Measurements from ENCODE around the gene FRMD4A. TPM values are rescaled to one million over a fixed set of nuclear protein-coding genes. Genes with fewer than 3 reads are reported as not detected.

The FRMD4A gene
- total and polyA plus RNA-seq, 2 of the 4 experiments (the other 2 are of a cell fraction): 30.3 to 68.8 TPM

GRCh38 chr10:14017467-14017866 lies 313.3 kb downstream of the FRMD4A start:
- H3K4me1 ChIP-seq (ENCODE audit: control insufficient read depth, insufficient read depth, low read length): no peaks in the 10 kb centered on the region; the same call in 1 of the 2 replicates
- peaks cover 1% of the 10 kb centered on the region; the same call in 1 of the 2 replicates for H3K27me3 ChIP-seq (ENCODE audit: control insufficient read depth, insufficient read depth, low read length)
- H3K27ac ChIP-seq (ENCODE audit: insufficient read depth, low read length): no peak overlapping the region
- no peak overlapping the region for H2BK5ac ChIP-seq (ENCODE audit: low read depth, low read length, poor library complexity, severe bottlenecking)
- no peak overlapping the region for H3K56ac ChIP-seq (ENCODE audit: extremely low read depth, insufficient read depth, low read length)
- no peak overlapping the region for H3K4me2 ChIP-seq (ENCODE audit: low read depth, low read length)
- H3K36me3 ChIP-seq (ENCODE audit: control insufficient read depth, insufficient read depth, low read length): no peaks in the 10 kb centered on the region
- no peaks in the 10 kb centered on the region for H3K79me1 ChIP-seq (ENCODE audit: low read depth in 1 of 2, low read length in 2 of 2)
- BruUV-seq (replicated peaks): no TSS peak
- H3K4ac ChIP-seq (ENCODE audit: low read depth, low read length): no peak overlapping the region
- CTCF ChIA-PET: no interaction called here
- peak; percentile 48 for DNase-seq
- no peak for ATAC-seq (ENCODE audit: low read depth)
- H3K9me1 ChIP-seq (ENCODE audit: insufficient read depth, low read length): peaks cover 11% of the 10 kb centered on the region; the same call in 1 of the 2 replicates
- no peak overlapping the region for H3K4me3 ChIP-seq (ENCODE audit: insufficient read depth, low read depth, low read length)
- no peak overlapping the region for H3K18ac ChIP-seq (ENCODE audit: low read depth, low read length)
- no peaks in the 10 kb centered on the region for H4K20me1 ChIP-seq (ENCODE audit: insufficient read depth, low read length)
- no peak overlapping the region for H3K14ac ChIP-seq (replicated peaks; ENCODE audit: low read depth, low read length)
- no peak overlapping the region; the same call in 1 of the 2 replicates for H2AK5ac ChIP-seq (ENCODE audit: low read depth, low read length)
- no peak overlapping the region for H4K8ac ChIP-seq (ENCODE audit: low read depth in 2 of 2, low read length in 2 of 2)
- H2AK9ac ChIP-seq (replicated peaks; ENCODE audit: low read depth, low read length, poor library complexity): no peak overlapping the region
- TF ChIP-seq RFX5 (IDR thresholded peaks at IDR 0.05; ENCODE audit: low read depth, low read length) (no peak), RCOR1 (IDR thresholded peaks at IDR 0.05; ENCODE audit: insufficient replicate concordance, low read length) (no peak)
- TF ChIP-seq, protein P1, sequence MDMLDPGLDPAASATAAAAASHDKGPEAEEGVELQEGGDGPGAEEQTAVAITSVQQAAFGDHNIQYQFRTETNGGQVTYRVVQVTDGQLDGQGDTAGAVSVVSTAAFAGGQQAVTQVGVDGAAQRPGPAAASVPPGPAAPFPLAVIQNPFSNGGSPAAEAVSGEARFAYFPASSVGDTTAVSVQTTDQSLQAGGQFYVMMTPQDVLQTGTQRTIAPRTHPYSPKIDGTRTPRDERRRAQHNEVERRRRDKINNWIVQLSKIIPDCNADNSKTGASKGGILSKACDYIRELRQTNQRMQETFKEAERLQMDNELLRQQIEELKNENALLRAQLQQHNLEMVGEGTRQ (IDR thresholded peaks at IDR 0.05; ENCODE audit: low read depth, low read length): 0 out of 2 replicates have a peak, but pooled peaks have one; percentile 15
- POLR2A ChIA-PET (ENCODE audit: unreplicated experiment): interaction anchor here (0.5 kb wide), 1 partner anchor 76 kb away, joined by 3 read pairs; no protein-coding TSS in a partner anchor
- WGBS, 2 experiments (ENCODE audit: extremely low coverage in 2 of 2, insufficient read length in 1 of 2): no CpG with 5 or more reads among the region's 3 CpGs
- H2AFZ ChIP-seq (replicated peaks; ENCODE audit: low read length, poor library complexity): no peak overlapping the region
- H2BK20ac ChIP-seq (ENCODE audit: low read depth, low read length): no peak overlapping the region
- no peak overlapping the region for H2BK15ac ChIP-seq (ENCODE audit: low read depth, low read length)
- intact Hi-C loops (cut with micrococcal nuclease): no loop called here
- in situ Hi-C loops (cut with MboI; ENCODE audit: low sequenced_read_pairs): no loop called here
- dilution Hi-C loops (cut with HindIII; ENCODE audit: low sequenced_read_pairs, unreplicated experiment): no loop called here
- no peak overlapping the region for H3K9ac ChIP-seq (ENCODE audit: low read depth, low read length)
- no peak overlapping the region for H3K23ac ChIP-seq (ENCODE audit: low read depth, low read length)
- H4K5ac ChIP-seq (ENCODE audit: low read depth, low read length): no peak overlapping the region
- H3K9me3 ChIP-seq (ENCODE audit: control insufficient read depth, insufficient read depth, low read length): no peaks in the 10 kb centered on the region
- H4K91ac ChIP-seq (ENCODE audit: insufficient read depth, low read depth, low read length): no peak overlapping the region
- no peak overlapping the region for H2BK120ac ChIP-seq (ENCODE audit: low read depth, low read length)

Data from IMR-90 (cell line).